ENCODE results near the gene SSUH2.
"Not testable (repeated sequence)": the region's sequence is repeated elsewhere in the genome, so short reads cannot be mapped to it uniquely, and the experiment has no call there.

GRCh38 chr3:8679817-8680553 lies 35.4 kb upstream of the SSUH2 start:
- not testable (repeated sequence) for TF ChIP-seq CTCF (conservative IDR thresholded peaks at IDR 0.05; ENCODE audit: low read depth in 2 of 2); EZH2 (IDR thresholded peaks at IDR 0.05; ENCODE audit: low read depth, unreplicated experiment); POLR2AphosphoS5 (IDR thresholded peaks at IDR 0.05; ENCODE audit: low read depth); EZH2phosphoT487 (IDR thresholded peaks at IDR 0.05; ENCODE audit: unreplicated experiment); ZNF331 (CRISPR knock-in tag; IDR thresholded peaks at IDR 0.05; ENCODE audit: low read depth); JUNB (IDR thresholded peaks at IDR 0.05; ENCODE audit: unreplicated experiment); CREB1 (CRISPR knock-in tag; IDR thresholded peaks at IDR 0.05; ENCODE audit: low read depth)
